GM12872 (cell line): ENCODE data around the gene SPRING1.

ENCODE experiments used
- TF ChIP-seq, protein P1 (sequence below): IDR thresholded peaks from 3 replicates; pipeline ENCODE4 v1.5.1; 2011; ENCODE audit warnings: low read depth, mild to moderate bottlenecking, low read length, moderate library complexity; ENCODE audit not compliant: insufficient read depth

Gene SPRING1

DNA sequence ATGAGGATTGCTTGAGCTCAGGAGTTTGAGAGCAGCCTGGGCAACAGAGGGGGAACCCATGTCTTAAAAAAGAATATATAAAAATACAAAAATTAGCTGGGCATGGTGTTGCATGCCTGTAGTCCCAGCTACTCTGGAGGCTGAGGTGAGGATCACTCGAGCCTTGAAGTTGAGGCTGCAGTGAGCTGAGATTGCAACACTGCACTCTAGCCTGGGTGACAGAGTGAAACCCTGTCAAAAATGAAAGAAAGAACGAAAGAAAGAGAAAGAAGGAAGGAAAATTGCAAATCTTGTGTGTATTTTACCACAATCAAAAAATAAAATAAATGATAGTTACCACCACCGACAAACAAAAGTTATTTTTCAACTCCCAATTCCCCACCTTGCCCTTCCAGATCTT, 45.3 kb downstream of the SPRING1 start:
- TF ChIP-seq, protein P1, sequence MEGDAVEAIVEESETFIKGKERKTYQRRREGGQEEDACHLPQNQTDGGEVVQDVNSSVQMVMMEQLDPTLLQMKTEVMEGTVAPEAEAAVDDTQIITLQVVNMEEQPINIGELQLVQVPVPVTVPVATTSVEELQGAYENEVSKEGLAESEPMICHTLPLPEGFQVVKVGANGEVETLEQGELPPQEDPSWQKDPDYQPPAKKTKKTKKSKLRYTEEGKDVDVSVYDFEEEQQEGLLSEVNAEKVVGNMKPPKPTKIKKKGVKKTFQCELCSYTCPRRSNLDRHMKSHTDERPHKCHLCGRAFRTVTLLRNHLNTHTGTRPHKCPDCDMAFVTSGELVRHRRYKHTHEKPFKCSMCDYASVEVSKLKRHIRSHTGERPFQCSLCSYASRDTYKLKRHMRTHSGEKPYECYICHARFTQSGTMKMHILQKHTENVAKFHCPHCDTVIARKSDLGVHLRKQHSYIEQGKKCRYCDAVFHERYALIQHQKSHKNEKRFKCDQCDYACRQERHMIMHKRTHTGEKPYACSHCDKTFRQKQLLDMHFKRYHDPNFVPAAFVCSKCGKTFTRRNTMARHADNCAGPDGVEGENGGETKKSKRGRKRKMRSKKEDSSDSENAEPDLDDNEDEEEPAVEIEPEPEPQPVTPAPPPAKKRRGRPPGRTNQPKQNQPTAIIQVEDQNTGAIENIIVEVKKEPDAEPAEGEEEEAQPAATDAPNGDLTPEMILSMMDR: no peak

DNA sequence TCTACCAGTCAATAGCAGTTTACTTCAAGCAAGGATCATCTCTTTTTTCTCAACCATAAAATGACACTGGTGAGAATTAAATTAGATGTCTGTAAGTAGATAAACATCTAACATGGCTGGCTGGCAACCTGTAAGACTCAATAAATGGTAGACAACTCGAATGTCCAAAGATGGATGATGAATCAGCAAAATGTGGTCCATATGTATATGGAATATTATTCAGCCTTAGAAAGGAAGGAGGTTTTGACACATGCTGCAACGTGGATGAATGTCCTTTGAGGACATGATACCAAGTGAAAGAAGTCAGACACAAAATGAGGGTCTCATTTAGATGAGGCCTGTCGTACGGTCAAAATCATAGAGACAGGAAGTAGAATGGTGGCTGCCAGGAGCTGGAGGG, 46.2 kb downstream of the SPRING1 start:
- TF ChIP-seq, protein P1: no peak

GRCh38 chr12:116691205-116691604, 46.7 kb downstream of the SPRING1 start:
- TF ChIP-seq, protein P1: no peak

GRCh38 chr12:116689979-116690744, 47.7 kb downstream of the SPRING1 start:
- TF ChIP-seq, protein P1: no peak

DNA sequence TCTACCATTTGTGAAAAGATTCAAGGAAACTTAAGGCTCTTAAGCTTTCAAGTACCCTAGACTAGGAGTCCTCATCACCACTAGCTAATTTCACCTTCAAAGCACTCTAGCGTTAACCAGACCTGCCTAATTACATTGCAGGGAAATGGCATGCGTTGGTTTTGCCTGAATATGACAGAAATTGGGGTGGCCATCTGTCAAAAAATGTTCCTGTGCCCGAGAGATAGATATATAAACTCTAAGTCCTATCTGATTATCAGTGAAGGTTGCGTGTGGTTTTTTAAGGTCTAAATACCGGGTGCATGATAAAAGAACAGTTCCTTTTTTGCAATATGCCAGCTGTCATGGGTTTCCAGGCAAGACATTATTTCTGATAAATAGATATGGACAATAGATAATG, 48.3 kb downstream of the SPRING1 start:
- TF ChIP-seq, protein P1: no peak
